ENCODE results near the gene SMIM26.

Gene SMIM26

DNA sequence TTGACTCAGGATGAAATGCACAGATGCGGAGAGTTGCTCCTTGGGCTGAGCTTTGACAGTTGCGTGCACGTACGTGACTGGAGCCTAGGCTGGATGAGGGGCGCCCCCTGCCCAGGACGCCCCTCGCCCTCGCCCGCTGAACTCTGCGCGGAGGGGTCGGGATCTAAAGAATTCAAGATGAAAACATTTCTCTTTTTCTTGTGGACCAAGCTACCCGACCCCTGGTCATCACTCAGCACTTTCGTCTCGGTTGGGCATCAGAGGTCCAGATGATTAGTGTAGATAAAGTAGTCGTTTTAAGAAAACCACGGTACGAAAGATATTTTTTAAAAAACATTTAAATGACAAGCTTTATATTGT lies 21.3 kb downstream of the SMIM26 start:
- CTCF ChIA-PET, result interaction anchor here (1.0 to 1.9 kb wide), 6 partner anchors 11 to 172 kb away, joined by 3 to 10 read pairs (median 3); no protein-coding TSS in a partner anchor

DNA sequence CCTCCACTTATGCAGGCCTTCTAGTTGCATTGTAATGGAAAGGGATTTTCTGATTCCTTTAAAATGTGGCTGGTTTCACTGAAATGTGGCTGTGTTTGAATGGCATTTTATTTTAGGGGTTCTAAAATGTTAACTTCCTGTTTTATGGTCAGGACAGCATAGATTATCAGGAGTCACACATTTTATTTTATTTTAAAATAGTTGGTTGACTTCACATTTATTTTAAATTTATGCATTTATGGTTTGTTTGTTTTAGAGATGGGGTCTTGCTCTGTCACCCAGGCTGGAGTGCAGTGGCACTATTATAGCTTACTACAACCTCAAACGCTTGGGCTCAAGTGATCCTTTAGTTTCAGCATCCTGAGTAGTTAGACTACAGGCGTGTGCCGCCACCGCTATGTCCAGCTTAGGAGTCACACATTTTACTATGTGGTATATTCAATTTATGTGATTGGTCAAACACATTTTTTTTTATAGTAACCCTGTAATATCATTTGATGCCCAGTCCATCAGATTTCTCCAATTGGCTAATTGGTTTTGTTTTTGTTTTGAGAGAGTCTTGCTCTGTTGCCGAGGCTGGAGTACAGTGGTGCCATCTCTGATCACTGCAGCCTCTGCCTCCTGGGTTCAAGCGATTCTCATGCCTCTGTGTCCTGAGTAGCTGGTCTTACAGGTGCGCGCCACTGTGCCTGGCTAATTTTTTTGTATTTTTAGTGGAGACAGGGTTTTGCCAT lies 22.9 kb downstream of the SMIM26 start:
- POLR2A ChIA-PET, result no interaction called here
- TF ChIP-seq, protein P1, sequence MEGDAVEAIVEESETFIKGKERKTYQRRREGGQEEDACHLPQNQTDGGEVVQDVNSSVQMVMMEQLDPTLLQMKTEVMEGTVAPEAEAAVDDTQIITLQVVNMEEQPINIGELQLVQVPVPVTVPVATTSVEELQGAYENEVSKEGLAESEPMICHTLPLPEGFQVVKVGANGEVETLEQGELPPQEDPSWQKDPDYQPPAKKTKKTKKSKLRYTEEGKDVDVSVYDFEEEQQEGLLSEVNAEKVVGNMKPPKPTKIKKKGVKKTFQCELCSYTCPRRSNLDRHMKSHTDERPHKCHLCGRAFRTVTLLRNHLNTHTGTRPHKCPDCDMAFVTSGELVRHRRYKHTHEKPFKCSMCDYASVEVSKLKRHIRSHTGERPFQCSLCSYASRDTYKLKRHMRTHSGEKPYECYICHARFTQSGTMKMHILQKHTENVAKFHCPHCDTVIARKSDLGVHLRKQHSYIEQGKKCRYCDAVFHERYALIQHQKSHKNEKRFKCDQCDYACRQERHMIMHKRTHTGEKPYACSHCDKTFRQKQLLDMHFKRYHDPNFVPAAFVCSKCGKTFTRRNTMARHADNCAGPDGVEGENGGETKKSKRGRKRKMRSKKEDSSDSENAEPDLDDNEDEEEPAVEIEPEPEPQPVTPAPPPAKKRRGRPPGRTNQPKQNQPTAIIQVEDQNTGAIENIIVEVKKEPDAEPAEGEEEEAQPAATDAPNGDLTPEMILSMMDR (IDR thresholded peaks at IDR 0.05; ENCODE audit: control extremely low read depth, extremely low read depth, low read depth, missing control alignments), result no peak
- CTCF ChIA-PET, result no interaction called here
- no peak for DNase-seq (ENCODE audit: extremely low spot score)

More for the DNA sequence above, 21.3 kb downstream of the SMIM26 start:
- TF ChIP-seq, protein P1 (IDR thresholded peaks at IDR 0.05; ENCODE audit: control extremely low read depth, extremely low read depth, low read depth, missing control alignments), result no peak
- DNase-seq (ENCODE audit: extremely low spot score), result no peak
- POLR2A ChIA-PET, result no interaction called here

DNA sequence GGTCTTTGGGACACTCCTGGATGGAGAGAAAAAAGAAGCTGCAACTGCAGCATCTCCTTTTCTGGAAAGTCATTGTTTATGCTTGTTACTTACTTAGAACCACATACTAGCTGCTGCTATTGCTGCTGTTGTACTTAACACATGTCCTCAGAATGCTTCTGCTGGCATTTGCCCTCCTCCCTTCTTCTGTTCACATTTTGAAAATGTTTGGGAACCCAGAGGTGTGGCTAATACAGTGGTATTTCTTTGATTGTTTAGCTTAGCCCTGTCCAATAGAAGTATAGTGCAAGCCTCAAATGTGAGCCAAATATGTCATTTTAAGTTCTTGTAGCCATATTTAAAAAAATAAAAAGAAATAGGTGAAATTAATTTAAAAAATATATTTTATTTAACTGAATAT lies 29.0 kb downstream of the SMIM26 start:
- no peak for DNase-seq (ENCODE audit: extremely low spot score)
- TF ChIP-seq, protein P1 (IDR thresholded peaks at IDR 0.05; ENCODE audit: control extremely low read depth, extremely low read depth, low read depth, missing control alignments), result no peak
- ChIA-PET CTCF (interaction anchor here (0.9 kb wide), 1 partner anchor 23 kb away, joined by 3 read pairs; no protein-coding TSS in a partner anchor), POLR2A (no interaction called here)

DNA sequence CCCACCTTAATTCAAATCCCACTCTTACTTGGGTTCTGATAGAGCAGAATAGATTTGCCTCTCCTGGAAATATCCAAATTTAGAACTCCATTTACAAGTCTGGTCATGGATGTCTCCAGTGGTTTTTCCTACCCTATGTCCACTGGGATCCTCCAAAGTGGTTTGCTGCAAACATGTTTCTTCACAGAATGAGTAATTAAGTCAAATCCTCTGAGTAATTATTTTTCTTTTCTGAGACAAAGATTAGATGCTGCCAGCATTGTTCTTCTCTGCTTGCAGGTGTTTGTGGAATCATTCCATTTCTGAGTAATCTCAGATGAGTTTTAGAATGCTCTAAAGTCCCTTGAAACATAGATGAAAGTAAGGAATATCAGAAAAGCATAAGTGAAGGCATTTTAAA lies 42.5 kb downstream of the SMIM26 start:
- DNase-seq (ENCODE audit: extremely low spot score), result no peak
- TF ChIP-seq, protein P1 (IDR thresholded peaks at IDR 0.05; ENCODE audit: control extremely low read depth, extremely low read depth, low read depth, missing control alignments), result no peak
- ChIA-PET POLR2A (no interaction called here), CTCF (no interaction called here)

DNA sequence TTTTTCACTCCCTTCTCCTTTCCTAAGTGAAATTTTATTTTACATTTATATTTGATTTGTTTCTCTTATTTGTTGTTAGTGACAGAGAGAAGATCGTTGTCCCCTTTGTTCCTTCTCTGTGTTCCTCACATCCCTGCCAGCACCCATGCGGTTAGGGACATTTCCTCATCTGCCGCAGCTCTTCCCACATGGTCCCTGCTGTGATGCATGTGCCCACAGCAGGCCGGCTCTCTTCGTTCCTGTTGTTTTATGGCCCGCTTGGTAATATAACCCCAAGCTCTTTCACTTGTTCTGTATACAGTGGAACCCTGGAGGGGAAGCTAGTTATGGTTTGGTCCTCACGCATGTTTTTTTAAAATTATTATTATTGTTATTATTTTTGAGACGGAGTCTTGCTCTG lies 44.3 kb downstream of the SMIM26 start:
- ChIA-PET CTCF (no interaction called here), POLR2A (interaction anchor here (0.7 kb wide), 1 partner anchor 60 kb away, joined by 3 read pairs; no protein-coding TSS in a partner anchor)
- no peak for DNase-seq (ENCODE audit: extremely low spot score)
- TF ChIP-seq, protein P1 (IDR thresholded peaks at IDR 0.05; ENCODE audit: control extremely low read depth, extremely low read depth, low read depth, missing control alignments), result no peak

DNA sequence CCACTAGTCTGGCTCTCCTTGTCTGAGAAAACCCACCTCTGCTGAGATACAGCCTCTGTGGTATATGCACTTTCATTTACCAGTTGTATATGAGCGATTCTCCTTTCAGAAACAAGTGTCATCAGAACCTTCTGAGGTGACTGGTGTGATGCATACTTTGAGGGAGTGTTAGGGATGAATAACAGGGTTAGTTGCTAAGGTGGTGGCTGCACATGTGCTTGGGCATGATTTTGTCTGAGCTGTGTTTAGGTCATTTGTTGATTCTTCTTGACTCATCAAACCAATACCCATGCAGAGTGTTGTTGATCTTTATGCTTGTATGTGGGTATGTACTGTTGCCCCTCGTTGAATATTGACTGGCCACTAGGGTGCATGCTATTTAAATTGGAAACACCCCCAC lies 46.3 kb downstream of the SMIM26 start:
- no peak for DNase-seq (ENCODE audit: extremely low spot score)
- POLR2A ChIA-PET, result no interaction called here
- TF ChIP-seq, protein P1 (IDR thresholded peaks at IDR 0.05; ENCODE audit: control extremely low read depth, extremely low read depth, low read depth, missing control alignments), result no peak
- CTCF ChIA-PET, result interaction anchor here (1.1 kb wide), 1 partner anchor 26 kb away, joined by 3 read pairs; no protein-coding TSS in a partner anchor
